ENCODE data around the gene FLOT1. TPM values are rescaled to one million over a fixed set of nuclear protein-coding genes. Genes with fewer than 3 reads are reported as not detected.
"Not testable (repeated sequence)": the region's sequence is repeated elsewhere in the genome, so short reads cannot be mapped to it uniquely, and the experiment has no call there.

FLOT1 gene
- total RNA-seq, 2 experiments from 2014 or later = 66.7 to 108 TPM

DNA sequence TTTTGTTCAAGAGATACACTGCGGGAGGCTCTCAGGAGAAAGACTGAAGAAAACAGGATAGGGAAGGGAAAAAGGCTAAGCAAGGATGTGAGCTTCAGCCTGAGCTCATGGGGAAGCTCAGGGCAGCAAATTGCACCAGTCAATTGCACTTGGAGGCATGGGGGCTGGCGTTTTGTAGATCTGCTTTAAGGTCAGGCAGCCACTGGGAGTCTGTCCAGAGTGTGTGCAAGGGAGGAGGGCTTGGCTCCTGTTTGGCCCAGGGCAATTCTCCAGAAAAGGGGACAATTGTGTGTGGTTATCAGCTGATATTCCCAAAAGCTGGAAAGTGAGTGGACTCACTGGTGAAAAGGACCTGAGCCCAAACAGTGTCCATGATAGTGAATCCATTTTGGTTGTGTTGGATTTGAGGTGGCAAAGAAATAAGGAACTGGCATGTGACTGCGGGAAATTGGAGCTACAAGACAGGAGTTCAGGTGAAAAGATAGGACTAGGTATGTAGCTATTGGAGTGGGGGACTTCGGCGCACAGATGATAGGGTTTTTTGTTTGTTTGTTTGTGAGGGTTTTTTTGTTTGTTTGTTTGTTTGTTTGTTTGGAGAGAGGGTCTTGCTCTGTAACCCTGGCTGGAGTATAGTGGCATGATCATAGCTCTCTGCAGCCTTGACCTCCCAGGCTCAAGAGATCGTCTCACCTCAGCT lies 24.1 kb upstream of the FLOT1 start:
- no TSS peak for BruUV-seq (replicated peaks)
- H3K36me3 ChIP-seq (ENCODE audit: insufficient read depth, low read length) = no peaks in the 10 kb centered on the region
- H4K20me1 ChIP-seq (ENCODE audit: insufficient read depth, low read length) = no peaks in the 10 kb centered on the region
- no peaks in the 10 kb centered on the region for H3K79me2 ChIP-seq (ENCODE audit: insufficient read depth, low read depth, low read length)
- H3K4me3 ChIP-seq (ENCODE audit: low read depth, low read length, poor library complexity, severe bottlenecking) = no peak overlapping the region
- H2AFZ ChIP-seq (ENCODE audit: low read length) = no peak overlapping the region
- intact Hi-C loops (cut with micrococcal nuclease; ENCODE audit: unreplicated experiment) = no loop called here
- no peak overlapping the region for H3K4me2 ChIP-seq (ENCODE audit: low read length)
- TF ChIP-seq, protein P1, sequence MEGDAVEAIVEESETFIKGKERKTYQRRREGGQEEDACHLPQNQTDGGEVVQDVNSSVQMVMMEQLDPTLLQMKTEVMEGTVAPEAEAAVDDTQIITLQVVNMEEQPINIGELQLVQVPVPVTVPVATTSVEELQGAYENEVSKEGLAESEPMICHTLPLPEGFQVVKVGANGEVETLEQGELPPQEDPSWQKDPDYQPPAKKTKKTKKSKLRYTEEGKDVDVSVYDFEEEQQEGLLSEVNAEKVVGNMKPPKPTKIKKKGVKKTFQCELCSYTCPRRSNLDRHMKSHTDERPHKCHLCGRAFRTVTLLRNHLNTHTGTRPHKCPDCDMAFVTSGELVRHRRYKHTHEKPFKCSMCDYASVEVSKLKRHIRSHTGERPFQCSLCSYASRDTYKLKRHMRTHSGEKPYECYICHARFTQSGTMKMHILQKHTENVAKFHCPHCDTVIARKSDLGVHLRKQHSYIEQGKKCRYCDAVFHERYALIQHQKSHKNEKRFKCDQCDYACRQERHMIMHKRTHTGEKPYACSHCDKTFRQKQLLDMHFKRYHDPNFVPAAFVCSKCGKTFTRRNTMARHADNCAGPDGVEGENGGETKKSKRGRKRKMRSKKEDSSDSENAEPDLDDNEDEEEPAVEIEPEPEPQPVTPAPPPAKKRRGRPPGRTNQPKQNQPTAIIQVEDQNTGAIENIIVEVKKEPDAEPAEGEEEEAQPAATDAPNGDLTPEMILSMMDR (conservative IDR thresholded peaks at IDR 0.05; ENCODE audit: low read length) = no peak
- TF ChIP-seq EZH2phosphoT487 (IDR thresholded peaks at IDR 0.05; ENCODE audit: borderline replicate concordance, low read depth, low read length) = no peak
- peaks cover 8% of the 10 kb centered on the region for H3K4me1 ChIP-seq (ENCODE audit: insufficient read depth, low read length, poor library complexity, severe bottlenecking)
- ChIA-PET CTCF (ENCODE audit: unreplicated experiment) (no interaction called here), POLR2A (interaction anchor here (0.5 to 1.0 kb wide), 2 partner anchors 12 to 67 kb away, joined by 4 to 5 read pairs; no protein-coding TSS in a partner anchor)
- no peaks in the 10 kb centered on the region for H3K9me3 ChIP-seq (ENCODE audit: low read length)
- no peak overlapping the region for H3K27ac ChIP-seq (ENCODE audit: low read depth, low read length, poor library complexity, severe bottlenecking)
- DNase-seq (ENCODE audit: low spot score) = no peak
- H3K9me2 ChIP-seq (ENCODE audit: insufficient read depth, low read length) = no peaks in the 10 kb centered on the region

- POLR2A ChIA-PET = interaction anchor here (1.0 kb wide), 1 partner anchor 68 kb away, joined by 5 read pairs; no protein-coding TSS in a partner anchor
- H3K4me3 ChIP-seq (ENCODE audit: low read depth, low read length, poor library complexity, severe bottlenecking); CTCF ChIA-PET (ENCODE audit: unreplicated experiment); H3K79me2 ChIP-seq (ENCODE audit: insufficient read depth, low read depth, low read length); H3K9me3 ChIP-seq (ENCODE audit: low read length); H3K4me2 ChIP-seq (ENCODE audit: low read length); H3K4me1 ChIP-seq (ENCODE audit: insufficient read depth, low read length, poor library complexity, severe bottlenecking); H4K20me1 ChIP-seq (ENCODE audit: insufficient read depth, low read length); H2AFZ ChIP-seq (ENCODE audit: low read length); H3K9me2 ChIP-seq (ENCODE audit: insufficient read depth, low read length); H3K36me3 ChIP-seq (ENCODE audit: insufficient read depth, low read length); BruUV-seq (replicated peaks); H3K27ac ChIP-seq (ENCODE audit: low read depth, low read length, poor library complexity, severe bottlenecking); DNase-seq (ENCODE audit: low spot score); intact Hi-C loops (cut with micrococcal nuclease; ENCODE audit: unreplicated experiment): not testable (repeated sequence)
Observed at GRCh38 chr6:30765495-30765894, 23.0 kb upstream of the FLOT1 start.

- intact Hi-C loops (cut with micrococcal nuclease; ENCODE audit: unreplicated experiment); H3K4me1 ChIP-seq (ENCODE audit: insufficient read depth, low read length, poor library complexity, severe bottlenecking); POLR2A ChIA-PET; H4K20me1 ChIP-seq (ENCODE audit: insufficient read depth, low read length); DNase-seq (ENCODE audit: low spot score); H2AFZ ChIP-seq (ENCODE audit: low read length); BruUV-seq (replicated peaks); H3K79me2 ChIP-seq (ENCODE audit: insufficient read depth, low read depth, low read length); H3K4me2 ChIP-seq (ENCODE audit: low read length); H3K36me3 ChIP-seq (ENCODE audit: insufficient read depth, low read length); H3K9me3 ChIP-seq (ENCODE audit: low read length); H3K4me3 ChIP-seq (ENCODE audit: low read depth, low read length, poor library complexity, severe bottlenecking); H3K9me2 ChIP-seq (ENCODE audit: insufficient read depth, low read length); H3K27ac ChIP-seq (ENCODE audit: low read depth, low read length, poor library complexity, severe bottlenecking); CTCF ChIA-PET (ENCODE audit: unreplicated experiment): not testable (repeated sequence)
Observed at GRCh38 chr6:30764490-30765043, 22.1 kb upstream of the FLOT1 start.
